Keratinocyte (primary cell): ENCODE measurements around the gene PCNX1. TPM values are rescaled to one million over a fixed set of nuclear protein-coding genes. Genes with fewer than 3 reads are reported as not detected.

ENCODE experiments used
- DNase-seq: peaks from one replicate; pipeline ENCODE4 v3.0.0-alpha.2; 2011; ENCODE audit warnings: low read depth, missing footprints, low spot score
- FAIRE-seq: peaks from 2 replicates; lab custom pipeline; 2011; peaks lifted over from hg19 to GRCh38; lab: Jason Lieb, UNC
- H2AFZ ChIP-seq: 2 replicates; pipeline ENCODE4 v1.6.0; 2012; ENCODE audit warnings: low read length, control low read depth, inconsistent platforms; ENCODE audit not compliant: control insufficient read depth
- H3K27ac ChIP-seq: 2 replicates; pipeline ENCODE4 v1.5.1; 2011; ENCODE audit warnings: low read length; ENCODE audit not compliant: control insufficient read depth, insufficient read depth
- H3K27me3 ChIP-seq: 3 replicates; pipeline ENCODE4 v1.6.0; 2011; ENCODE audit warnings: low read length; ENCODE audit not compliant: control insufficient read depth, insufficient read depth; ENCODE audit errors: extremely low read depth
- H3K36me3 ChIP-seq, 2 experiments: 2 replicates in 1 of 2; 3 replicates in 1 of 2; pipeline ENCODE4 v1.5.1; 2011; ENCODE audit warnings: low read length in 2 of 2, mild to moderate bottlenecking in 1 of 2; ENCODE audit not compliant: control insufficient read depth in 2 of 2, insufficient read depth in 2 of 2; ENCODE audit errors: extremely low read depth in 1 of 2
- H3K4me1 ChIP-seq: 3 replicates; pipeline ENCODE4 v1.5.1; 2011; ENCODE audit warnings: low read length; ENCODE audit not compliant: control insufficient read depth, insufficient read depth; ENCODE audit errors: extremely low read depth
- H3K4me2 ChIP-seq: 3 replicates; pipeline ENCODE4 v1.6.0; 2011; ENCODE audit warnings: low read depth, low read length; ENCODE audit not compliant: control insufficient read depth, insufficient read depth; ENCODE audit errors: extremely low read depth
- H3K4me3 ChIP-seq, 3 experiments: fragments of 200-600 bp in 1 of 3; sonication (generic) in 1 of 3; 2 replicates in 2 of 3; 3 replicates in 1 of 3; pipeline ENCODE4 v1.5.1; 2011 to 2016; ENCODE audit warnings: low read length in 3 of 3, mild to moderate bottlenecking in 3 of 3, control low read depth in 2 of 3, inconsistent platforms in 1 of 3, low read depth in 1 of 3, mixed read lengths in 1 of 3, mixed run types in 1 of 3, moderate library complexity in 1 of 3; ENCODE audit not compliant: control insufficient read depth in 2 of 3, insufficient read depth in 2 of 3; ENCODE audit errors: extremely low read depth in 1 of 3
- H3K79me2 ChIP-seq: 2 replicates; pipeline ENCODE4 v1.6.0; 2012; ENCODE audit warnings: low read length; ENCODE audit not compliant: control insufficient read depth, insufficient read depth
- H3K9ac ChIP-seq: 3 replicates; pipeline ENCODE4 v1.6.0; 2011; ENCODE audit warnings: low read length; ENCODE audit not compliant: control insufficient read depth, insufficient read depth; ENCODE audit errors: extremely low read depth
- H3K9me1 ChIP-seq: 3 replicates; pipeline ENCODE4 v1.6.0; 2011; ENCODE audit warnings: low read length; ENCODE audit not compliant: control insufficient read depth, insufficient read depth; ENCODE audit errors: extremely low read depth
- H3K9me3 ChIP-seq: 2 replicates; pipeline ENCODE4 v1.5.1; 2012; ENCODE audit warnings: low read depth, low read length; ENCODE audit not compliant: control insufficient read depth
- H4K20me1 ChIP-seq: 3 replicates; pipeline ENCODE4 v1.6.0; 2011; ENCODE audit warnings: low read length; ENCODE audit not compliant: control insufficient read depth, insufficient read depth; ENCODE audit errors: extremely low read depth
- EZH2 ChIP-seq: IDR thresholded peaks from one replicate; pipeline ENCODE4 v1.6.1; 2012; ENCODE audit warnings: inconsistent platforms, mild to moderate bottlenecking, low read length, moderate library complexity
- dilution Hi-C: fragments of 300-500 bp; cut with MboI; formaldehyde crosslinking; loops from one replicate; pipeline ENCODE4 v1.7.0; 2020; ENCODE audit warnings: low sequenced_read_pairs; ENCODE audit not compliant: extremely low pct_ligation_motif_present
- polyA plus RNA-seq, 5 experiments: library from polyadenylated mRNA; depleted of rRNA in 3 of 5; stranded (reverse) in 3 of 5; stranded (forward) in 1 of 5; unstranded in 1 of 5; fragments of >200 nt; gene quantifications; 1 replicate in 1 of 5; 2 replicates in 3 of 5; 3 replicates in 1 of 5; pipeline versions ENCODE4 v1.2.1 to v1.2.3, GENCODE V29; 2011 to 2012; ENCODE audit warnings: missing spikeins in 2 of 5, low read depth in 1 of 5, low replicate concordance in 1 of 5
- TF ChIP-seq, protein P1 (sequence below), 3 experiments: IDR thresholded peaks in 1 of 3; conservative IDR thresholded peaks in 1 of 3; optimal IDR thresholded peaks in 1 of 3; 2 replicates in 2 of 3; 3 replicates in 1 of 3; pipeline versions ENCODE3 to v1.5.1; 2011; ENCODE audit warnings: low read length in 3 of 3, mild to moderate bottlenecking in 3 of 3, moderate library complexity in 2 of 3, control low read depth in 1 of 3, inconsistent platforms in 1 of 3; ENCODE audit not compliant: insufficient read depth in 2 of 3; ENCODE audit errors: extremely low read depth in 1 of 3

The PCNX1 gene
- polyA plus RNA-seq, 1 donor (not counting 4 experiments of a cell fraction or from before 2014, with no cell fraction given) = 39.8 TPM

DNA sequence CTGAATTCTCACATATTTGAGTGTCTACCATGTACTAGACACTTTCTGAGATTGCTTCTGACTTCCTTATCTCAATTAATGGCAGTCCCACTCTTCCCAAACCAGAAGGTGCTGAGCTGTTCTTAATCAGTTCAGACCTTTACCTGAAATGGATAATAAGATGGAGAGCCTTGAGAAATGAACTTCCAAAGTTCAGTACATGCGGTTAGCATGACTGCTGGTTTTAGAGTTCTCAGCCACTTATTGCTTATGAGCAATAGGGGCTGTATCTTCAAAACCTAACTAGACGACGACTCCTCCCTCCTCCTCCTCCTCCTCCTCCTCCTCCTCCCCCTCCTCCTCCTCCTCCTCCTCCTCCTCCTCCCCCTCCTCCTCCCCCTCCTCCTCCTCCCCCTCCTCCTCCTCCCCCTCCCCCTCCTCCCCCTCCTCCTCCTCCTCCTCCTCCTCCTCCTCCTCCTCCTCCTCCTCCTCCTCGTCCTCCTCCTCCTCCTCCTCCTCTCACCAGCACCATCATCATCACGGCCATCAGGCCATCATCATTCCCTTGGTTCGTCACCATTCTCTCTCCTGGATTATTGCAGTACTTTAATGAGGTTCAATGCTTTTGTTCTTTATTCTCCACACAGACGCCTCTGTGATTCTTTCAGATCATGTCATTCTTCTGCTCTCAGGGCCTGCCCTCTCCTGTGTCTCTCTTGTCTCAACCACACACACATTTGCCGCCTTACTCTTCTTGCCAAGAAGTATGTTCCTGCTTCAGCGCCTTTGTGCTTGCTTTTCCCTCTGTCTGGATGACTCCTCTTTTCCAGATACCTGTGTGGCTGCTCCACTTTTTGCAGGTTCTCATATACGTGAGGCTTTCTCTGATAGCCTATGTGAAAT is 2.7 kb downstream of the PCNX1 start:
- H3K9ac ChIP-seq = no peak overlapping the region
- no peak for DNase-seq
- peak; percentile 34 for FAIRE-seq
- TF ChIP-seq, protein P1, sequence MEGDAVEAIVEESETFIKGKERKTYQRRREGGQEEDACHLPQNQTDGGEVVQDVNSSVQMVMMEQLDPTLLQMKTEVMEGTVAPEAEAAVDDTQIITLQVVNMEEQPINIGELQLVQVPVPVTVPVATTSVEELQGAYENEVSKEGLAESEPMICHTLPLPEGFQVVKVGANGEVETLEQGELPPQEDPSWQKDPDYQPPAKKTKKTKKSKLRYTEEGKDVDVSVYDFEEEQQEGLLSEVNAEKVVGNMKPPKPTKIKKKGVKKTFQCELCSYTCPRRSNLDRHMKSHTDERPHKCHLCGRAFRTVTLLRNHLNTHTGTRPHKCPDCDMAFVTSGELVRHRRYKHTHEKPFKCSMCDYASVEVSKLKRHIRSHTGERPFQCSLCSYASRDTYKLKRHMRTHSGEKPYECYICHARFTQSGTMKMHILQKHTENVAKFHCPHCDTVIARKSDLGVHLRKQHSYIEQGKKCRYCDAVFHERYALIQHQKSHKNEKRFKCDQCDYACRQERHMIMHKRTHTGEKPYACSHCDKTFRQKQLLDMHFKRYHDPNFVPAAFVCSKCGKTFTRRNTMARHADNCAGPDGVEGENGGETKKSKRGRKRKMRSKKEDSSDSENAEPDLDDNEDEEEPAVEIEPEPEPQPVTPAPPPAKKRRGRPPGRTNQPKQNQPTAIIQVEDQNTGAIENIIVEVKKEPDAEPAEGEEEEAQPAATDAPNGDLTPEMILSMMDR (optimal IDR thresholded peaks at IDR 0.05 in 1 of 3, IDR thresholded peaks at IDR 0.05 in 1 of 3, conservative IDR thresholded peaks at IDR 0.05 in 1 of 3; ENCODE audit: extremely low read depth in 1 of 3, insufficient read depth in 2 of 3, low read length in 3 of 3) = no peak
- TF ChIP-seq EZH2 = no peak
- peaks cover 24% of the 10 kb centered on the region for H3K4me1 ChIP-seq
- no peaks in the 10 kb centered on the region for H3K27me3 ChIP-seq
- H3K4me3 ChIP-seq = peak overlapping the region; percentile 76 to 87 (median 86)
- H3K79me2 ChIP-seq = peaks cover 71% of the 10 kb centered on the region
- peak overlapping the region; percentile 91 for H3K27ac ChIP-seq
- H3K9me1 ChIP-seq = no peaks in the 10 kb centered on the region
- H3K36me3 ChIP-seq = peaks cover 0 to 6% of the 10 kb centered on the region in 2 experiments
- no peak overlapping the region for H2AFZ ChIP-seq
- no peaks in the 10 kb centered on the region for H3K9me3 ChIP-seq
- H4K20me1 ChIP-seq = peaks cover 8% of the 10 kb centered on the region
- dilution Hi-C loops = no loop called here
- H3K4me2 ChIP-seq = peak overlapping the region; percentile 95

DNA sequence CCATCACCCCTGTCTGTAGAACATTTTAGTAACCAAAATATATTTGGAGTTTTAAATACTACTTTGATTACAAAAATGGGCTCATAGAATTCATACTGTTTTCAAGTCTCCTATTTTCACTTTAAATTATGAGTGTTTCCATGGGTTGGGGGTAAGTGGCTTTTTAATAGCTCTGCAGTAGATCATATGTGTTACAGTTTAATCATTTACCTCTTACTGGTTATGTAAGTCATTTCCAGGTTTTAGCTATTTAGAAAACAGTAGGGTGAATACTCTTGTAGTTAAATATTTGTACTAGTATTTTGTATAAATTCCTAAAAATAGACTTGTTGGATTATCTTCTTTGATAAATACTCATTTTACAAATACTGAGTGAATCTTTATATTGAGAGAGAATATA is 8.2 kb downstream of the PCNX1 start:
- Histone ChIP-seq H3K27ac (no peak overlapping the region), H3K9ac (no peak overlapping the region), H3K4me3 (no peak overlapping the region), H3K27me3 (no peaks in the 10 kb centered on the region), H3K79me2 (peaks cover 99% of the 10 kb centered on the region), H3K4me1 (peaks cover 23% of the 10 kb centered on the region), H3K9me3 (no peaks in the 10 kb centered on the region), H3K4me2 (no peak overlapping the region), H3K36me3 (peaks cover 1 to 6% of the 10 kb centered on the region in 2 experiments), H4K20me1 (peaks cover 17% of the 10 kb centered on the region), H2AFZ (no peak overlapping the region), H3K9me1 (no peaks in the 10 kb centered on the region)
- dilution Hi-C loops = no loop called here
- TF ChIP-seq, protein P1 (optimal IDR thresholded peaks at IDR 0.05 in 1 of 3, IDR thresholded peaks at IDR 0.05 in 1 of 3, conservative IDR thresholded peaks at IDR 0.05 in 1 of 3; ENCODE audit: extremely low read depth in 1 of 3, insufficient read depth in 2 of 3, low read length in 3 of 3) = no peak
- no peak for TF ChIP-seq EZH2
- DNase-seq (no peak), FAIRE-seq (no peak)
